Stomach (tissue), 9 donors: ENCODE results near the gene RNF2. TPM values are rescaled to one million over a fixed set of nuclear protein-coding genes. Genes with fewer than 3 reads are reported as not detected.

Experiments
- DNase-seq, 2 donors: peaks; one replicate each; pipeline versions ENCODE4 v3.0.0 to v3.0.0-alpha.2; 2013 to 2019
- H3K27ac ChIP-seq, 5 donors: fragments of 200-600 bp in 4 of 5; sonication (generic) in 4 of 5; one replicate each; pipeline ENCODE4 v1.5.1; 2013 to 2019; ENCODE audit warnings: mild to moderate bottlenecking in 1 of 5, moderate library complexity in 1 of 5
- H3K27me3 ChIP-seq, 3 donors: fragments of 200-600 bp; sonication (generic); one replicate each; pipeline ENCODE4 v1.5.1; 2017 to 2019; ENCODE audit warnings: mixed run types in 1 of 3
- H3K36me3 ChIP-seq, 4 donors: fragments of 200-600 bp; sonication (generic); 1 replicate in 3 of 4; 2 replicates in 1 of 4; pipeline ENCODE4 v1.5.1; 2016 to 2019
- H3K4me1 ChIP-seq, 4 donors: fragments of 200-600 bp; sonication (generic); one replicate each; pipeline ENCODE4 v1.5.1; 2016 to 2019
- H3K4me3 ChIP-seq, 4 donors: fragments of 200-600 bp; sonication (generic) in 3 of 4; one replicate each; pipeline ENCODE4 v1.5.1; 2016 to 2019; ENCODE audit warnings: mild to moderate bottlenecking in 1 of 4
- H3K9me3 ChIP-seq, 4 donors: fragments of 200-600 bp; sonication (generic); one replicate each; pipeline ENCODE4 v1.5.1; 2016 to 2019
- EP300 ChIP-seq: sonication (generic); formaldehyde crosslinking; IDR thresholded peaks from one replicate; pipeline ENCODE4 v1.6.1; 2017; ENCODE audit warnings: antibody characterized with exemption
- POLR2A ChIP-seq, 4 donors: fragments of 450-650 bp; IDR thresholded peaks; one replicate each; pipeline ENCODE4 v1.6.1; 2016; ENCODE audit warnings: antibody characterized with exemption in 4 of 4, control low read depth in 2 of 4, mild to moderate bottlenecking in 1 of 4, moderate library complexity in 1 of 4
- POLR2AphosphoS5 ChIP-seq, 3 donors: sonication (generic); formaldehyde crosslinking; IDR thresholded peaks; one replicate each; pipeline ENCODE4 v1.6.1; 2016; ENCODE audit warnings: antibody characterized with exemption in 3 of 3
- WGBS, 5 donors: extraction: QIAGEN DNeasy Blood & Tissue Kit in 3 of 5; methylation state at CpG; one replicate each; pipeline versions ENCODE4 v1.1.5 to v1.1.7; 2013 to 2018; 5-methylcytosine and 5-hydroxymethylcytosine counted together
- intact Hi-C: fragments of 100-400 bp; cut with DNase I; formaldehyde crosslinking; loops from one replicate; pipeline ENCODE4 v1.15.1; 2023; ENCODE audit warnings: low total_unique reads
- polyA plus RNA-seq, 3 donors: library from polyadenylated mRNA; stranded (reverse); fragments of 200-250 nt; gene quantifications; one replicate each; pipeline ENCODE4 v1.2.3, GENCODE V29; 2013
- small RNA-seq, 4 donors: library from RNA; depleted of rRNA; stranded (forward); fragments of <200 nt; gene quantifications; one replicate each; pipeline ENCODE3, GENCODE V24; 2016
- total RNA-seq, 5 donors: library from RNA; depleted of rRNA; stranded (reverse); fragments of >200 nt; gene quantifications; one replicate each; pipeline versions ENCODE4 v1.1.0 to v1.2.3, GENCODE V29; 2014 to 2016
- TF ChIP-seq, protein P1 (sequence below), 7 experiments: fragments of 450-650 bp in 4 of 7; fragments of 200-600 bp in 3 of 7; sonication (generic) in 3 of 7; IDR thresholded peaks; one replicate each; pipeline ENCODE4 v1.5.1; 2016 to 2019; ENCODE audit warnings: antibody characterized with exemption in 7 of 7, control low read depth in 2 of 7, mild to moderate bottlenecking in 1 of 7
- donor health status: healthy with polysubstance abuse.
- donor health status: Bipolar disorder and iron deficiency.
- donor health status: healthy.

The RNF2 gene
- total and polyA plus RNA-seq, 8 donors: 0.29 to 76.1 (median 6.4) TPM

DNA sequence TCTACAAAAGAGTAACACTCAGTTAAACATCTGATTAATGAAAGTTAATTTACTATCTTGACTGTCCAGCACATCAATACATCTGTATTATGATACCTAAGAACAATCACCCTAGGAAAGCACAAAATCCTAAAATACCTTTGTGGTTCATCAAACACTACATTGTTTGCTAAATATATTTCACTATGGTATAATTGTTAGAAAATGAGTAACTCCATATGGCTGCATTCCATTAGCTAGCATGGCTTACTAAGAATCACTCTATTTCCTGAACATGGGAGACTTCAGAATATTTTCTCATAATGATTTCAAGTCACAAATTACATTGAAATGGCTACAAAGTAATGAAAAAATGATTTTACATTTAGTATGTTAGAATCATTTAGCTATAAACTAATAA is 98.9 kb downstream of the RNF2 start:
- Histone ChIP-seq H3K27me3 (no peaks in the 10 kb centered on the region), H3K4me1 (no peaks in the 10 kb centered on the region), H3K9me3 (no peaks in the 10 kb centered on the region), H3K36me3 (peaks cover 9 to 99% (median 90%) of the 10 kb centered on the region in 4 donors), H3K4me3 (no peak overlapping the region), H3K27ac (no peak overlapping the region)
- intact Hi-C loops: no loop called here
- DNase-seq: no peak
- TF ChIP-seq, protein P1, sequence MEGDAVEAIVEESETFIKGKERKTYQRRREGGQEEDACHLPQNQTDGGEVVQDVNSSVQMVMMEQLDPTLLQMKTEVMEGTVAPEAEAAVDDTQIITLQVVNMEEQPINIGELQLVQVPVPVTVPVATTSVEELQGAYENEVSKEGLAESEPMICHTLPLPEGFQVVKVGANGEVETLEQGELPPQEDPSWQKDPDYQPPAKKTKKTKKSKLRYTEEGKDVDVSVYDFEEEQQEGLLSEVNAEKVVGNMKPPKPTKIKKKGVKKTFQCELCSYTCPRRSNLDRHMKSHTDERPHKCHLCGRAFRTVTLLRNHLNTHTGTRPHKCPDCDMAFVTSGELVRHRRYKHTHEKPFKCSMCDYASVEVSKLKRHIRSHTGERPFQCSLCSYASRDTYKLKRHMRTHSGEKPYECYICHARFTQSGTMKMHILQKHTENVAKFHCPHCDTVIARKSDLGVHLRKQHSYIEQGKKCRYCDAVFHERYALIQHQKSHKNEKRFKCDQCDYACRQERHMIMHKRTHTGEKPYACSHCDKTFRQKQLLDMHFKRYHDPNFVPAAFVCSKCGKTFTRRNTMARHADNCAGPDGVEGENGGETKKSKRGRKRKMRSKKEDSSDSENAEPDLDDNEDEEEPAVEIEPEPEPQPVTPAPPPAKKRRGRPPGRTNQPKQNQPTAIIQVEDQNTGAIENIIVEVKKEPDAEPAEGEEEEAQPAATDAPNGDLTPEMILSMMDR (IDR thresholded peaks at IDR 0.05): no peak
- TF ChIP-seq POLR2A (IDR thresholded peaks at IDR 0.05) (no peak), POLR2AphosphoS5 (IDR thresholded peaks at IDR 0.05) (no peak), EP300 (no peak)

DNA sequence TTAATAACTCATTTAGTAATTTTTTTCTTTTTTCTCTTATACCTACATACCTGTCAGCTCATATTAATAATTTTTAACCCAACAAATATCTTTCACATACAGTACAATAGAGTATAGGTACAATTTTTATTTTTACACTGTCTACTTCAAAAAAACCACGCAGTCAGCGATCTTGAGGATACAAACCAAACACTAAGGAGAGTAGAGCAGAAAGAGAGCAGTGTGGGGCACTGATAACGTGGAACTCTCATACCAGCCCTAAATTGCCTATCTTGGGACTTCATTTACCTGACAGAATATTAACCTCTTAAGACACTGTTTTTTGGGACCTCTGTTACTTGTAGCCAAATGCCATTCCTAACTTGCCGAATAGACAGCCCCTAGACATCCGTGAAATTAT is 105.9 kb downstream of the RNF2 start:
- Histone ChIP-seq H3K9me3 (no peaks in the 10 kb centered on the region), H3K4me3 (no peak overlapping the region), H3K27ac (no peak overlapping the region), H3K36me3 (peaks cover 12 to 51% (median 48%) of the 10 kb centered on the region in 4 donors), H3K27me3 (no peaks in the 10 kb centered on the region), H3K4me1 (peaks cover 11 to 42% (median 25%) of the 10 kb centered on the region in 4 donors)
- TF ChIP-seq EP300 (no peak), POLR2A (IDR thresholded peaks at IDR 0.05) (no peak), POLR2AphosphoS5 (IDR thresholded peaks at IDR 0.05) (no peak)
- TF ChIP-seq, protein P1 (IDR thresholded peaks at IDR 0.05): no peak
- intact Hi-C loops: no loop called here
- no peak for DNase-seq
- 91 to 96% (median 93%) methylated on average over 5 of the region's 5 CpGs for WGBS, 5 donors

Small RNA genes within 50 kb of the gene (small RNA-seq; reads per million reads assigned to genes)
- gene RNA5SP72: 0 to 0.46 (median 0.18) reads per million in 4 donors

Other genes starting within 250 kb of the RNF2 start
- gene NIBAN1, start 71.0 kb upstream of the RNF2 start, total RNA-seq: 100 to 1,000 TPM in 2 of 5 donors, 10 to 100 TPM in 2, 1 to 10 TPM in 1; 9.8 to 302 (median 85.6) TPM
- 10 to 100 TPM in 1 of 3 donors, 1 to 10 TPM in 2; 7.5 to 18.7 (median 9.8) TPM for gene NIBAN1, start 71.0 kb upstream of the RNF2 start, polyA plus RNA-seq
- gene TRMT1L, start 111.4 kb downstream of the RNF2 start, total RNA-seq: 10 to 100 TPM in 2 of 5 donors, 1 to 10 TPM in 3; 4.5 to 25.2 (median 9.1) TPM
- gene TRMT1L, start 111.4 kb downstream of the RNF2 start, polyA plus RNA-seq: 1 to 10 TPM; 4.5 to 6.0 (median 5.7) TPM
- 10 to 100 TPM in 3 of 5 donors, 1 to 10 TPM in 2; 6.5 to 35.6 (median 10.3) TPM for gene SWT1, start 111.6 kb downstream of the RNF2 start, total RNA-seq
- gene SWT1, start 111.6 kb downstream of the RNF2 start, polyA plus RNA-seq: 1 to 10 TPM; 2.4 to 3.7 (median 3.0) TPM